Epithelial cell of proximal tubule (primary cell): ENCODE results near the gene FAM168A. TPM values are rescaled to one million over a fixed set of nuclear protein-coding genes. Genes with fewer than 3 reads are reported as not detected.
"Not testable (repeated sequence)": the region's sequence is repeated elsewhere in the genome, so short reads cannot be mapped to it uniquely, and the experiment has no call there.

Source experiments
- DNase-seq: peaks from one replicate; pipeline ENCODE4 v3.0.0-alpha.2; 2011; ENCODE audit warnings: low read depth
- H3K4me3 ChIP-seq: 2 replicates; pipeline ENCODE4 v1.5.1; 2011; ENCODE audit warnings: low read depth, mild to moderate bottlenecking, low read length
- total RNA-seq: library from RNA; depleted of rRNA; stranded (reverse); fragments of >200 nt; gene quantifications from 2 replicates; pipeline ENCODE4 v1.2.3, GENCODE V29; 2015
- TF ChIP-seq, protein P1 (sequence below): conservative IDR thresholded peaks from 2 replicates; pipeline ENCODE4 v1.5.1; 2012; ENCODE audit warnings: low read depth, mild to moderate bottlenecking, low read length

Gene FAM168A
- total RNA-seq, 1 donor from 2014 or later: 10.0 TPM

DNA sequence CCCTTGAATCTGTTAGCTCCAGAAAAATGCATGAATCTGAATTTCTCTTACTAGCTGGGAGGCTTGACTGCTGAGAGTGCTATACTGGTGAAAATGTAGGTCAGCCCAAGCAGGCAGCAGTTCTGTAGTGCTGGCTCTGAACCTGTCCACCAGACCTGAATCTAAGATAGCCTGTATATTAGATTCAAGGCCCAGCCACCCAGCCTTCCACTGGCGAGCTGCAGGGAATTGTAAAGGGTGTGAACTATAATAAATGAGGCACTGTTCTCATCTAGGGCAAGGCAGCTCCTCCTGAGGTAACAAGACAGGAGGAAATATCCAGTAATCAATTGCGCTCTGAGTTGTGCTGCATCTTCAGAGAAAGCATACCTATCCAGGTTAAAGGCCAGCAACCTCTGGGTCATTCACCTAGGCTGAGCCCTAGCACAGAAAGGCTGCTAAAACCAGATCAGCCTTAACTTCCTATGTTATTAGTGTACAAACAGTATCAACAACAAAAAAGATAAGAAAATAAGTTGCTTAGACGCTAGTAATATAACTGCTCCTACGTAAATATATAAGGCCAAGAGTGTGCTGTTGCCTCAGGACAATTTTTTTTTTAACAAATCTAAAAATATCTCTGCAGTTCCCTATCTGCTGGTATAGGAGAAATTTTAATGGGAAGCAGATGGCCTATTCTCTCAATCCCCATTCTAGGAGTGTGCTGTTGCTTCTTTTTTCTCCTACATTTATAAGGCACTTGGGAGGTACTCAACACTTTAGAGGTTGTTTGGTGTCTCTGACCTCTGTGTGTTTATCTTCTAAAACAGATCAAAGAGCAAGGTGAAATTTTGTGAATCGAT lies 158.7 kb downstream of the FAM168A start:
- no peak for DNase-seq
- TF ChIP-seq, protein P1, sequence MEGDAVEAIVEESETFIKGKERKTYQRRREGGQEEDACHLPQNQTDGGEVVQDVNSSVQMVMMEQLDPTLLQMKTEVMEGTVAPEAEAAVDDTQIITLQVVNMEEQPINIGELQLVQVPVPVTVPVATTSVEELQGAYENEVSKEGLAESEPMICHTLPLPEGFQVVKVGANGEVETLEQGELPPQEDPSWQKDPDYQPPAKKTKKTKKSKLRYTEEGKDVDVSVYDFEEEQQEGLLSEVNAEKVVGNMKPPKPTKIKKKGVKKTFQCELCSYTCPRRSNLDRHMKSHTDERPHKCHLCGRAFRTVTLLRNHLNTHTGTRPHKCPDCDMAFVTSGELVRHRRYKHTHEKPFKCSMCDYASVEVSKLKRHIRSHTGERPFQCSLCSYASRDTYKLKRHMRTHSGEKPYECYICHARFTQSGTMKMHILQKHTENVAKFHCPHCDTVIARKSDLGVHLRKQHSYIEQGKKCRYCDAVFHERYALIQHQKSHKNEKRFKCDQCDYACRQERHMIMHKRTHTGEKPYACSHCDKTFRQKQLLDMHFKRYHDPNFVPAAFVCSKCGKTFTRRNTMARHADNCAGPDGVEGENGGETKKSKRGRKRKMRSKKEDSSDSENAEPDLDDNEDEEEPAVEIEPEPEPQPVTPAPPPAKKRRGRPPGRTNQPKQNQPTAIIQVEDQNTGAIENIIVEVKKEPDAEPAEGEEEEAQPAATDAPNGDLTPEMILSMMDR: no peak
- H3K4me3 ChIP-seq: no peak overlapping the region

DNA sequence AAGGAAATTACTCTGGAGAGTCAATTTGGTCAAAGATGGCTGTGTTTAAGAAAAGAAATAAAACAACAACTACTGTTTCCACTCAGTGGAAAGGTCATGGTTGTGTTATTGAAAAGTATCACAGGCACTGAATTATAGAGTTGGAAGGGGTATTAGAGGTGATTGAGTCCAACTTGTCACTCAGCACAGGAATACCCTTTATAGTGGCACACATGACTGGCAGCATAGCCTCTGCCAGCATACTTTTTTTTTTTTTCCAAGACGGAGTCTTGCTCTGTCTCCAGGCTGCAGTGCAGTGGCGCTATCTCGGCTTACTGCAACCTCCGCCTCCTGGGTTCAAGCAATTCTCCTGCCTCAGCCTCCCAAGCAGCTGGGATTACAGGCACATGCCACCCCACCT lies 161.1 kb downstream of the FAM168A start:
- not testable (repeated sequence) for H3K4me3 ChIP-seq, DNase-seq

DNA sequence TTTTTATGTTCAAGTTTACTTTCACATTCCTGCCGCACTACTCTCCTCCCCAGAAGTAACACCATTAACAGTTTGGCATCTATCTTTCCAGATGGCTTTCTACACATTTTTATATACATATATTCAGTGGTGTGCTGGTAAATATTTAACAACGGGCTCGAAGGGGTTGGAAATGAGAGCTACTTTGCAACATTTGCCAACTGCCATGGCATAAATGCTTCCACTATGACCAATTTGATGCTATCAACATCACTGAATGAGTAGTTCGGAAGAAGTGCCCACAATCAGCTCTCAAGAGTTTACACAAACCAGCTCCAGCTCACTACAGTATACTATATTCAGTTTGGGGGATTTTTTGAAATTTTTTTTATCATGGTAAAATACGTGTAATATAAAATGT lies 166.5 kb downstream of the FAM168A start:
- TF ChIP-seq, protein P1: no peak
- no peak overlapping the region for H3K4me3 ChIP-seq
- no peak for DNase-seq

DNA sequence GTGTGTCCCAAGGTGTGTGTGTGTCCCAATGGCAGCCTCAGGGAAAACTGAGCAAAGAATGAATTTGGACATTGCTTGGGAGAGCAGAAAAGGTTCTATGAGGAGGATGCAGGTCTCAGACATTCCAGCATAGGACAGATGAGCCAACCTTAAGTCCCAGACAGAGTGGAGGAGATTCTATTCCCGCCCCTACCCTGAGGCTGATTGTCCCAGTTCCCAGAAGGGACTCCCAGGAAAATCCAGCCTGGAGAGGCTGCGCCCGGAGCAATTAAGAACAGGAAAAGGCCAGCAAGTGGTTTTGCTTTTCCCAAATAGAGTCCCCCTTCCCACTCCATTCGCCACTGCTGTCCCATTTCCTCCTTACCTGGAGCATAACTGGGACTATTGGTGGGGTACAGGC lies 167.6 kb downstream of the FAM168A start:
- no peak overlapping the region for H3K4me3 ChIP-seq
- DNase-seq: no peak
- TF ChIP-seq, protein P1: no peak

DNA sequence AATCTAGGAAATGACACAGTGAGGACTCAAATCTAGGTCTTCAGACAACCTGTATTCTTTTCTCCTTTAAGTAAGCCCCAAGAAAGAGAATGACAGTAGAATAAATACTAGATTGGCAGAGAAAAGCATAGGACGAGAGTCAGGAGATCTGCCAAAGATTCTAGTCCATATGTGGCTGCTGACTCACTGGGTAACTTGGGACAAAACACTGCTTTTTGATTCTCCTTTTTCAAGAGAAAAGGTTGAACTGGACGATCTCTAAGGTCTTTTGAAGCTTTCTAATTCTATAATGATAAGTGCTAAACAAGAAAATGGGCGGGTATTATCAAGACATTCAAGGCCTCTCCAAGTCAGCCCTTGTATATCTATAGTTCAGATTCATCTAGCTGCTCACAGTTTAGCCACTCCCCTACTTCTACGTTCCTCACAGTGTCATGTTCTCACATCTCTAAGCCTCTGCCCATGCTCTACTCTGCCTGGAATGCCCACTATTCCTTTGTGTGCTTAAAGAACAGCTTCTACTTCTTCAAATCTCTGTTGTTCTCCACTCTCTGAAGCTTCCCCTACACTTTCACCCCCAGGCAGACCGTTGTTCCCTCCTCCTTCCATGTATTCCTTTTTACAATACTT lies 168.7 kb downstream of the FAM168A start:
- TF ChIP-seq, protein P1: no peak
- no peak for DNase-seq
- no peak overlapping the region for H3K4me3 ChIP-seq

DNA sequence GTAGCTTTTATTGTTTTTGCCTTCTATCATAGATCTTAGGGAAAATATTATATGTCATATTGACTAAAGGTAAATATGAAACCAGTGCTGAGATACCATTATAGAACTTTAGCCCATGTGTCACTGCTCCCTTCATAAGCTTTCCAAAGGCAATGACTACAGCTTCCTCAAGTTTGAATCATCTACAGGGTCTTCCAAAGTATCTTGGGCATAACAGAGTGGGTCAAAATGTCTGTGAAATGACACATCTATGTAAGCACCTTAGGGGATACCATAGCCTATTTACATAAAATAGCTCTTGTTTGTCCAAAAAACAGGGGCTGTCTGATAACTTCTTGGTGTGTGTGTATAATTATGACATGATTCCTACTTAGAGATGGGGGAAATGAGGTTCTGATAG lies 169.2 kb downstream of the FAM168A start:
- TF ChIP-seq, protein P1: no peak
- H3K4me3 ChIP-seq: no peak overlapping the region
- no peak for DNase-seq

DNA sequence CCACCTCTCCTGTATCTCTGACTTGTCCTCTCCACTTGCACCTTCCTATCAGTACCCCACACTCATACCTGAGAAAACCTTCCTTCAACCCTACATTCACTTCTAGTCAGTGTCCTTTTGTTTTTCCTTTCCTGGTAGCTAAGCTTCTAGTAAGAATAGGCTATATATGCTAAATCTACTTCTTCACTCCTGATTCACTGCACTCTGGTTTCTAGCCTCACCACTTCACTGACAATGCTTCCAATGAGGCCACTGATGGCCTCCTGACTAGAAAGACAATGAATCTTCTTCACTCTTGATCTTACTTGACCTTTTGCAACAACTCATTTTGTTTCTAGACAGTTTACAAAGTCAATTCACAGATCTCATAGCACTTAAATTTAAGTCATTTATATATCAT lies 169.7 kb downstream of the FAM168A start:
- no peak for DNase-seq
- no peak overlapping the region for H3K4me3 ChIP-seq
- TF ChIP-seq, protein P1: no peak
